ENCODE results near the gene MCU. TPM values are rescaled to one million over a fixed set of nuclear protein-coding genes. Genes with fewer than 3 reads are reported as not detected.
A peak's percentile ranks its signal among the peaks of the same experiment; 100 is the strongest.
"Not testable (repeated sequence)": the region's sequence is repeated elsewhere in the genome, so short reads cannot be mapped to it uniquely, and the experiment has no call there.

Gene MCU
- polyA plus RNA-seq, 6 donors from 2014 or later, result 6.0 to 14.9 (median 10.2) TPM

GRCh38 chr10:72720814-72721660, 29.1 kb downstream of the MCU start:
- DNase-seq, result no peak
- peaks cover 0 to 6% (median 4%) of the 10 kb centered on the region in 3 donors for H3K4me1 Mint-ChIP-seq
- H3K9me3 Mint-ChIP-seq, result no peaks in the 10 kb centered on the region
- no peak overlapping the region for H3K4me3 Mint-ChIP-seq
- H3K27ac Mint-ChIP-seq, result no peak overlapping the region
- no peaks in the 10 kb centered on the region for H3K27me3 Mint-ChIP-seq
- no peaks in the 10 kb centered on the region for H3K36me3 Mint-ChIP-seq
- ATAC-seq (ENCODE audit: low read depth in 2 of 2), result no peak

GRCh38 chr10:72727130-72727529, 35.2 kb downstream of the MCU start:
- H3K4me3 Mint-ChIP-seq, result no peak overlapping the region
- H3K36me3 Mint-ChIP-seq, result no peaks in the 10 kb centered on the region
- no peak for ATAC-seq (ENCODE audit: low read depth in 2 of 2)
- no peak for DNase-seq
- H3K27ac Mint-ChIP-seq, result peak overlapping the region in 1 of 6 donors; percentile 2
- no peaks in the 10 kb centered on the region for H3K9me3 Mint-ChIP-seq
- peaks cover 0 to 9% (median 4%) of the 10 kb centered on the region in 3 donors for H3K4me1 Mint-ChIP-seq
- no peaks in the 10 kb centered on the region for H3K27me3 Mint-ChIP-seq

- Mint-ChIP-seq H3K4me1 (peaks cover 0 to 9% (median 4%) of the 10 kb centered on the region in 3 donors), H3K4me3 (no peak overlapping the region), H3K36me3 (no peaks in the 10 kb centered on the region), H3K27me3 (no peaks in the 10 kb centered on the region), H3K27ac (no peak overlapping the region), H3K9me3 (no peaks in the 10 kb centered on the region)
- no peak for DNase-seq
- ATAC-seq (ENCODE audit: low read depth in 2 of 2), result no peak
These were observed 36.5 kb downstream of the MCU start for GRCh38 chr10:72728462-72728861.

- DNase-seq (no peak), ATAC-seq (ENCODE audit: low read depth in 2 of 2) (no peak)
- Mint-ChIP-seq H3K9me3 (no peaks in the 10 kb centered on the region), H3K36me3 (no peaks in the 10 kb centered on the region), H3K4me1 (peaks cover 0 to 9% (median 4%) of the 10 kb centered on the region in 3 donors), H3K27ac (no peak overlapping the region), H3K27me3 (no peaks in the 10 kb centered on the region), H3K4me3 (no peak overlapping the region)
These were observed 37.6 kb downstream of the MCU start for GRCh38 chr10:72729528-72729927.

- no peak for ATAC-seq (ENCODE audit: low read depth in 2 of 2)
- DNase-seq, result no peak
- no peak overlapping the region for H3K27ac Mint-ChIP-seq
- no peaks in the 10 kb centered on the region for H3K27me3 Mint-ChIP-seq
- peaks cover 0 to 13% (median 7%) of the 10 kb centered on the region in 3 donors for H3K4me1 Mint-ChIP-seq
- no peak overlapping the region for H3K4me3 Mint-ChIP-seq
- no peaks in the 10 kb centered on the region for H3K36me3 Mint-ChIP-seq
- no peaks in the 10 kb centered on the region for H3K9me3 Mint-ChIP-seq
These were observed 38.5 kb downstream of the MCU start for GRCh38 chr10:72730479-72730878.

GRCh38 chr10:72731916-72732419, 40.0 kb downstream of the MCU start:
- Mint-ChIP-seq H3K36me3 (no peaks in the 10 kb centered on the region), H3K9me3 (no peaks in the 10 kb centered on the region), H3K4me3 (no peak overlapping the region), H3K27ac (no peak overlapping the region), H3K27me3 (no peaks in the 10 kb centered on the region), H3K4me1 (peaks cover 12 to 26% (median 18%) of the 10 kb centered on the region in 3 donors)
- no peak for DNase-seq
- ATAC-seq (ENCODE audit: low read depth in 2 of 2), result no peak

- Mint-ChIP-seq H3K4me1 (peaks cover 17 to 32% (median 21%) of the 10 kb centered on the region in 3 donors), H3K4me3 (no peak overlapping the region), H3K27ac (no peak overlapping the region), H3K36me3 (no peaks in the 10 kb centered on the region), H3K9me3 (no peaks in the 10 kb centered on the region), H3K27me3 (no peaks in the 10 kb centered on the region)
- ATAC-seq (ENCODE audit: low read depth in 2 of 2) (no peak), DNase-seq (no peak)
These were observed 40.6 kb downstream of the MCU start for GRCh38 chr10:72732521-72732920.

GRCh38 chr10:72733989-72734388, 42.0 kb downstream of the MCU start:
- no peak for DNase-seq
- Mint-ChIP-seq H3K27ac (no peak overlapping the region), H3K36me3 (no peaks in the 10 kb centered on the region), H3K4me3 (no peak overlapping the region), H3K9me3 (no peaks in the 10 kb centered on the region), H3K27me3 (no peaks in the 10 kb centered on the region), H3K4me1 (peaks cover 25 to 42% (median 30%) of the 10 kb centered on the region in 3 donors)
- no peak for ATAC-seq (ENCODE audit: low read depth in 2 of 2)

- peaks cover 25 to 42% (median 30%) of the 10 kb centered on the region in 3 donors for H3K4me1 Mint-ChIP-seq
- H3K27me3 Mint-ChIP-seq, result no peaks in the 10 kb centered on the region
- no peak for ATAC-seq (ENCODE audit: low read depth in 2 of 2)
- no peak for DNase-seq
- H3K4me3 Mint-ChIP-seq, result no peak overlapping the region
- peaks cover 0 to 2% of the 10 kb centered on the region in 2 donors for H3K36me3 Mint-ChIP-seq
- peak overlapping the region in 1 of 6 donors; percentile 33 for H3K27ac Mint-ChIP-seq
- no peaks in the 10 kb centered on the region for H3K9me3 Mint-ChIP-seq
These were observed 43.5 kb downstream of the MCU start for GRCh38 chr10:72735288-72735936.

- DNase-seq (no peak), ATAC-seq (ENCODE audit: low read depth in 2 of 2) (no peak)
- peak overlapping the region in 1 of 6 donors; percentile 73 for H3K27ac Mint-ChIP-seq
- H3K4me1 Mint-ChIP-seq, result peaks cover 25 to 41% (median 30%) of the 10 kb centered on the region in 3 donors
- no peaks in the 10 kb centered on the region for H3K27me3 Mint-ChIP-seq
- H3K36me3 Mint-ChIP-seq, result peaks cover 0 to 5% of the 10 kb centered on the region in 2 donors
- H3K4me3 Mint-ChIP-seq, result no peak overlapping the region
- no peaks in the 10 kb centered on the region for H3K9me3 Mint-ChIP-seq
These were observed 44.4 kb downstream of the MCU start for GRCh38 chr10:72736176-72736827.

GRCh38 chr10:72736828-72737220, 44.9 kb downstream of the MCU start:
- H3K27ac Mint-ChIP-seq, result peak overlapping the region in 1 of 6 donors; percentile 33
- H3K4me3 Mint-ChIP-seq, result no peak overlapping the region
- no peaks in the 10 kb centered on the region for H3K9me3 Mint-ChIP-seq
- H3K4me1 Mint-ChIP-seq, result peaks cover 25 to 36% (median 26%) of the 10 kb centered on the region in 3 donors
- no peak for DNase-seq
- ATAC-seq (ENCODE audit: low read depth in 2 of 2), result no peak
- no peaks in the 10 kb centered on the region for H3K27me3 Mint-ChIP-seq
- peaks cover 0 to 5% of the 10 kb centered on the region in 2 donors for H3K36me3 Mint-ChIP-seq

- Mint-ChIP-seq H3K4me3 (peak overlapping the region in 1 of 8 donors; percentile 41), H3K27ac (peak overlapping the region in 1 of 6 donors; percentile 17), H3K4me1 (peaks cover 25 to 35% (median 26%) of the 10 kb centered on the region in 3 donors)
- not testable (repeated sequence) for H3K9me3 Mint-ChIP-seq; H3K27me3 Mint-ChIP-seq; ATAC-seq (ENCODE audit: low read depth in 2 of 2); H3K36me3 Mint-ChIP-seq; DNase-seq
These were observed 45.4 kb downstream of the MCU start for GRCh38 chr10:72737357-72737756.

- H3K4me3 Mint-ChIP-seq, result no peak overlapping the region
These were observed 46.5 kb downstream of the MCU start for GRCh38 chr10:72738486-72738885.

More at GRCh38 chr10:72738486-72738885, 46.5 kb downstream of the MCU start:
- peaks cover 0 to 5% of the 10 kb centered on the region in 2 donors for H3K36me3 Mint-ChIP-seq
- H3K4me1 Mint-ChIP-seq, result peaks cover 25 to 42% (median 26%) of the 10 kb centered on the region in 3 donors
- peak overlapping the region in 1 of 6 donors; percentile 49 for H3K27ac Mint-ChIP-seq
- ATAC-seq (ENCODE audit: low read depth in 2 of 2) (no peak), DNase-seq (no peak)
- no peaks in the 10 kb centered on the region for H3K27me3 Mint-ChIP-seq
- no peaks in the 10 kb centered on the region for H3K9me3 Mint-ChIP-seq
